Left cardiac atrium (tissue), 4 donors: ENCODE measurements around the gene PCBP3. TPM values are rescaled to one million over a fixed set of nuclear protein-coding genes. Genes with fewer than 3 reads are reported as not detected.

ENCODE experiments used
- ATAC-seq, 2 donors: fragments of 200-7000 bp; cut with Tn5 transposase; one replicate each; pipeline ENCODE4 v1.9.1; 2020; ENCODE audit warnings: mild to moderate bottlenecking in 2 of 2, moderate library complexity in 2 of 2
- DNase-seq: peaks from one replicate; pipeline ENCODE4 v3.0.0-alpha.2; 2020
- intact Hi-C, 2 donors: fragments of 100-400 bp; cut with DNase I; formaldehyde crosslinking; loops; one replicate each; pipeline versions ENCODE4 v1.14.1 to v1.15.1; 2022 to 2023
- total RNA-seq, 2 donors: library from RNA; stranded (reverse); fragmentation: NEBNext Ultra II Directional; extraction: Animal tissue kit (Norgen Biotek cat#: 25700); gene quantifications; one replicate each; pipeline ENCODE4 v1.2.1, GENCODE V29; 2021
- donor health status: DM: no; HTN: yes; CAD: no.
- donor health status: DM: no; HTN: yes; CAD: no; lungs with severe emphysema.
- donor health status: DM: yes; HTN: yes; CAD: no.
- donor health status: Dilated cardiomyopathy.

PCBP3 gene
- total RNA-seq, 2 donors from 2014 or later: 5.8 to 5.9 TPM

DNA sequence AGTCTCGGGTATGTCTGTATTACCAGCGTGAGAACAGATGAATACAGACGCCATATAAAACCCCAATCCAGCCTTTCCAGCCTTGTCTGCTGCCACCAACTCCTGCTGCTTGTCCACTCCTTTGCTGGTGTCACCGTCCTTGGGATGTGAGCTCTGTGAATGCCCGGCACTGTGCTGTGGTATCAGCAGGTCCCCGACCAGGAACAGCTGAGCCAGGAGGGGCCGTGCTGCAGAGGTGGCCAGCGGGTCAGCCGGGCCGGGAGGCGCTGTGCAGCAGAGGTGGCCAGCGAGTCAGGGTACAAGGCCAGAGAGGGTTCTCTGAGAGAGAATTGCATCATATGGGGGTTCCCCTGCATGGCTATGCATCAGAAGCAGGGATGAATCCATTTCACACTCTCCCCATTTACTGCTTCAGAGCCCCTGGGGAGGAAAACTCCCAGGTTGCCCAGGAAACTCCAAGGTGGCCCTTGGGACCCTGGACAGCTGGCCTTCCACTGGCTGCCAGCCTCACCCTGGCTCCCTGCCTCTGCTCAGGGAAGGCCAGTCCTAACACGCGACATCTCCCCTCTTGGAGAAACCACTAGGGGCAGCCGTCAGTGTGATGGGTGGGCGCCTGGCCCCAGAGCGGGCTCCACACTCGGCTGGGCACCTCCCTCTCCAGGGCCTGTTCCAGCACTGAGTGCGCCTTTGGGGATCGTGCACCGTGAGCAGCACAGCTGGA lies 215.7 kb downstream of the PCBP3 start:
- DNase-seq (no peak), ATAC-seq (no peak)
- intact Hi-C loops: no loop called here

- DNase-seq (no peak), ATAC-seq (no peak)
- intact Hi-C loops: no loop called here
Observed at GRCh38 chr21:45859762-45860357, 216.3 kb downstream of the PCBP3 start.

- DNase-seq (no peak), ATAC-seq (no peak)
- intact Hi-C loops: no loop called here
Observed at GRCh38 chr21:45860493-45861155, 217.1 kb downstream of the PCBP3 start.

DNA sequence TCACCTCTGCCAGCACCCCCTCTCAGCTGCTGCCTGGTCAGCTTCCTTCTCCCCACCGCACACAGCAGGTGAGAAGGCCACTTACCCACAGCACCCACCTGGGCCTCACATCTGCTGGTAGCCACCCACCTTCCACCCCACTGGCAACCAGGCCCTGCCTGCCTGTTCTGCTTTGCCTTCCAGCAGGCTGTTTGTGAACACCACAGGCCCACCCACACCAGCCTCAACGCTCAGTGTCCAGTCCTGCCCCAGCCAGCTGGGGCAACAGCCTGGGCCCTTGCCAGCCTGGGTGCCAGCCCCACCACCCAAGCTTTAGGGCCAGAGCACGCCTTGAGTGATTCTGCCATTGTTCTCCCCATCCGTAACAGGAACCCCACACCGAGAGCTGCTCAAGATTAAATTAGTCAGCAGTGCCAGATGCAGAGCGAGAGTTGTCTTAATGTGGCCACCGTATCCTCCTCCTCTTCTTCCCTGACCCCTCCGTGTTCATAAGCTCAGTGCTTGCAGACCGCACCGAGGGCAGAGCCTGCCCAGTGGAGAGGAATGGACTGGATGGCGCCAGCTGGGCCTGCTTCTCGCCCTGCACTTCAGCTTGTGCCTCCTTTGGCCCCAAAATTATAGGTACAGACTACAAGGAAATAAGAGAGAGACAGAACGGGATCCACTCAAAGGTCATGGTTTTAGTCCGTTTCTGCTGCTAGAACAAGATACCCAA lies 217.8 kb downstream of the PCBP3 start:
- DNase-seq: no peak

DNA sequence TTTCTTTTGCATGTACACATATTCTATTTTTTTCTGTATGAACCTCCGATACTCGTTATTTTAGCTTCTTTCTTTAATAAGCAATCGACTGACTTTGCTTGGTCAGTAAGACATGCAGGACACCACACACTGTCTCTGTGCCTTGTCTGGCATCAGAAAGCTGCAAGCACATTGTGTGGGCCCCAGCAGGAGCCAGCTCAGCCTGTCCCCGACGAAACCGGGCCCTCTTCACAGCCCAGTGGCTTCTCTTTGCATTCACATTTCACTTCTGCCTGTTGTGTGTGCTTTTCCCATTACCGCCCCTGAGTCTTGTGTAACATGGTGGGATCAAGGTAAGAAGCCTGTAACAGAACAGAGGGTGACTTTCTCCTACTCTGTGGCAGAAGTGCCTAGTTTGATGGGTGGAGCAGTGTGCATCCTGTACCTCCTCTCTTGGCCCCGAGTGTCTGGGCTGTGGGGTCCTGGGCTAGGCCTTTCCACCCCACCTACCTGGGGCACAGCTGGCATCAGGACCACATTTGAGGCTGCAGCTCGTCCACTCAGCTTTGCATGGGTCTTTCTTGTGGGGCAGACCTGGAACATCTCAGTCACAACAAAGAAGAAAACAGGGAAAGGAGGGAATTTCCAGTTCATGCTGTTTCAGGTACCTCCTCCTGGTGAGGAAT lies 219.2 kb downstream of the PCBP3 start:
- intact Hi-C loops: no loop called here
- ATAC-seq (no peak), DNase-seq (no peak)

More for the DNA sequence above, 217.8 kb downstream of the PCBP3 start:
- ATAC-seq: no peak
- intact Hi-C loops: no loop called here

GRCh38 chr21:45863267-45863666 lies 219.7 kb downstream of the PCBP3 start:
- intact Hi-C loops: no loop called here
- no peak for DNase-seq
- no peak for ATAC-seq

DNA sequence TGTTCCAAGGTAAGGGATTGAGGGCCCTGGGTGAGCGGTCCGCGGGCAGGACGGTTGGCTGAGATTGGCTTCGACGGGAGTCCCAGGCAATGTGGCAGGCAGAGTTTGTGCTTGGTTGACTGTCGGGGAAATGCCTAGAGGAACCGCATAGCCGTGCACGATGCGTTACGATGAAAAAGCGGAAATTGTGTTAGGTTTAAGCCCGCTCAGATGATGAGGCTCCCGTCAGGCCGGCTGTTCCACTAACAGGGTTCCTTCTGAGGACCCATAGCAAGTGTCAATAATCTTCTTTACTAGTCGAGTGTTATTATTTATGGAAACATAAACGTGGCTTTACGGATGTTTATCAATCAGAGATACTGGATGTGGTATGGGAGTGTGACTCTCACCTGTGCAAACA lies 220.2 kb downstream of the PCBP3 start:
- intact Hi-C loops: no loop called here
- DNase-seq: no peak
- no peak for ATAC-seq

DNA sequence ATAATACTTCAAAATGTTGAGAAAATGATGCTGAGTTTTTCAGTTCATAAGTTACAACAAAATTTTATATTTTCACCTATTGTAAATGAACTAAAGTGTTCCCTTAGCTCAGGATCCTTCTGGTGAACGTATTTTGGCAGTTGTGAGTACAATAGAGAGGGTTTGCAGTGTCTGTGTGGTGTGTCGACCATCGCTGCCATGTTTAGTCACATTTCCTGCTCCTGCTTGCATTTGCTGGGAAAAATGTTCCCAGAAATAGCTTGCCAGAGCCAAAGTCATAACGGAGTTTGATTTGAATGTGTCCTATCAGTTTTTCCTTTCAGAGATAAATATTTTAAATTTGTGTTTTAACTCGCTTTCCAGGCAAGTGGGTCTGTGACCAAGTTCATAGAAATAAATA lies 220.9 kb downstream of the PCBP3 start:
- DNase-seq: no peak
- intact Hi-C loops: no loop called here
- no peak for ATAC-seq

- ATAC-seq (no peak), DNase-seq (peak; percentile 14)
- intact Hi-C loops: no loop called here
Observed at GRCh38 chr21:45865106-45865835, 221.7 kb downstream of the PCBP3 start.

DNA sequence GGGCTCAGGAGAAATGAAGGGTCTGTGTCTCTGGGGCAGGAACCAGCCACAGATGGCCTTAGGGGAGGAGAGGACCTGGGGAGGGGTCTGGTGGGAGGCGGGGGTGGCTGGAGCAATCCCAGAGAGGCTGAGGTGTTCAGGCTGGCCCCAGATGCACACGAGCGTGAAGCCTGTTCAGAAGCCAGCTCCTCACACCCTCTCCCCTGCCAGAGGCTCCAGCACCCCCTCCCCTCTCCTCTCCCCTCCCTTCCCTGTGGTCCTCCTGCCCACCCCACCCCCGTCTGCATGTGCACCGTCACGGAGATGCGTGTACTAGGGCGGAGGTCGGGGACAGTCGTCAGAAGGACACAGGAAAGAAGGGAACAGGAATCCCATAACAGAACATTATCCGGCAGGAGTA lies 223.0 kb downstream of the PCBP3 start:
- DNase-seq (peak; percentile 11), ATAC-seq (no peak)
- intact Hi-C loops: no loop called here

GRCh38 chr21:45867041-45867666 lies 223.6 kb downstream of the PCBP3 start:
- DNase-seq: peak; percentile 18

DNA sequence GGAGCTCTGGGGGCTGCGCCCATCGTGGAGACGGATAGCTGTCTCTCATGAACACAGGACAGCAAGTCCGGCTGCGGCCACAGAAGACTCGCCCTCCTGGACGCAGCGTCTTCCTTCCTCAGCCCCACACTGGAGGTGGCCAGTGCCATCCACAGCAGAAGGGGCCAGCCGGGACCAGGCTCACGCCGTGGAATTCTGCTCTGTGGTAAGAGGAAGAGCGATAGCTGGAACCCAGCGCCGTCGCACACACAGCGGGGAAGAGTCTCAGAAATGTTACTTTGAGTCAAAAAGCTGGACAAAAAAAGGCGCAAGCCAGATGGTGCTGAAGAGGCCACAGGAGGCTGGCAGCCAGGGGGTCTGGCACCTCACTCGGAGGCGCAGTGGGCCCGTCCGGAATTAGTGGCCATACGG lies 224.2 kb downstream of the PCBP3 start:
- ATAC-seq (no peak), DNase-seq (peak; percentile 10)
- intact Hi-C loops: no loop called here

More at GRCh38 chr21:45867041-45867666, 223.6 kb downstream of the PCBP3 start:
- intact Hi-C loops: no loop called here
- no peak for ATAC-seq

DNA sequence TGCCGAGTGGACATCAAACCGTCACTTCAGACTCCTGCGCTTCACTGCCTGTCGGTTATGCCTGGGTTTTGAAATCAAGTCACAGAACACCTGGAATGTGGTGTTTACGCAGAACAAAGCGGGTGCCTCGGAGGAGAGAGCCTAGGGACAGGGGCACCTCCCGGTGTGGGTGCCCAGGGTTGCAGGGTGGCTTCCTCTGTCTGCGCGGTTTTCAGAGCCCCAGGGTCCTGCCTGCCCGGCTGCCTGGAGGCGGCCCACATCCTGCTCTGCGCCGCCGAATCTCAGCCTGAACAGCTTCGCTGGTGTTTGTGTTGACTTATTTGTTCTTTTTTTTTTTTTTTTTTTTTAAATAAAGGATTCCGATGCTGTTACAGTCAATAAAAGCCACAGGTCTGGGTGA lies 224.6 kb downstream of the PCBP3 start:
- intact Hi-C loops: no loop called here

DNA sequence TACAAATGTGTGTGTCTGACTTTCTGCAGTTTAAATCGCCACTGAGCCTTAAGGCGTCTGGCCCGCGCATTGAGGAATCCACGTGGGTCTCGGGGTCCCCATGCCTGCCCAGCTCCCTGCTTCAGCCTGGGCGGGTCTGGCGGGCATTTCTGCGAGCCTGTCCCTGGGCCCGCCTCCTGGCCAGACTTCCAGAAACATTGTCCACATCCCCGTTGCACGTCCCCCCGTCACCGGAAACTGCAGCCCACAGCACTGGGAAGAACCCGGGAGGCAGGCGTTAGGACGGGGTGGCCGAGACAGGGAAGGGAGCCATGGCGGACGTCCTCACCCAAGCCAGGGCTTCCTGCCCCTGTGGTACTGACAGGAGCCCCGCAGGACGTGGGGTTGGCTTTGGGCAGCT lies 225.0 kb downstream of the PCBP3 start:
- DNase-seq (peak; percentile 12), ATAC-seq (no peak)
- intact Hi-C loops: no loop called here

More for the DNA sequence above, 224.6 kb downstream of the PCBP3 start:
- no peak for ATAC-seq
- DNase-seq: peak; percentile 12

DNA sequence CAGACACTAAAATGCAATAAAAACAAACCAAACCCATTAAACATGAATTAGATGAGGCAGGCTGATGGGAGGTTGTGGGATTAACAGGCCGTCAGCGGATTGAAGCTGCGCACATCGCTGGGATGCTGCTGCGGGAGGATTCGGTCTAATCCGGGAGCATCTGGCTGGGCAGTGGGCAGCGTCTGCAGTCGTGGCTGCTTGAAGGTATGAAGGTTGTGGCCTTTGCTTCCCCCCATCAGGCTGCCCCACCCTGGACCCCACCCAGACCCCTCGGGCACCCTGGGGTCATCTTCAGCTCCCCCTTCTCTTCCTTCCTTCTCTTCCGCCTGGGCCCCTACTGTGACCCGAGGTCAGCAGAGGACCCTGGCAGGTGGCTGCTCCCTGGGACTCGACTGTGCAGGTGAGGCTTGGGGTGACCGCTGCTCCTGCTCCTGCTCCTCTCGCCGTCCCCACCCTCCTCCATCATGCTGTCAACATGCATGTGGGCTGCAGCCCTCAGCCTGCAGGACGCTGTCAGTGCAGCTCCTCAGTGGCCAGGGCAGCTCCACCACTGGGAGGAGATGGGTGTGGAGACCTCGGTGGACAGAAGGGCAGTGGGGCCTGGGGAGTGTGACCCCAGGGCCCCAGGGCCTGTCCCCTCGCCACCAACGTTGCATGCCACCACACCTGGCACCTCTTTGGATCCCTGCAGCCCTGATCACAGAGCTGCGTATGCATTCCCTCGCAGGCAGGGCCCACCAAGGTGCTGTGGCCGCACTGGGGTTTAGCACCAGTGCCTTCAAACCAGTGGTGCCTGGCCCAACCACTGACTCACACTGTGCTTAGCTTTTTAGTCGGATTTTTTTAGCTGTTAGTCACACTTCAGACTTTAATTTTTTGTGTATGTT lies 225.8 kb downstream of the PCBP3 start:
- ATAC-seq (no peak), DNase-seq (no peak)
- intact Hi-C loops: no loop called here

DNA sequence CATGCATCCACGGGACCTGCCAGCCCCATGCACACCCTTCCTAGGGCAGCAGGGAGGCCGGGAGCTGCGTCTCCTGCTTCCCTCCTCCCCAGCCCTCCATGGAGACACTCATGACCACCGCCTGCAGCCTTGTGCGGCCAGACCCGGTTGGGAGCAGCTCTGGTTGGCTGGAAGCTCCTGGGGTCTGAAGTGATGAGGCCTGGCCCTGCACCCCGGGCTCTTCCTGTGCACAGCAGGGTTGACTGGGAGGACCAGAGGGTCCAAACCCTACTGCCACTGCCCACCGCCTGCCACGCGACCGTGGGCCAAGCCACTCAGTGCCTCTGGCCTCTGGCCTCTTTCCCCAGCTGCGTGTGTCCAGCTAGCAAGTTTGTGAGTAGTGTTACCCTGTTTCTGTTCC lies 226.9 kb downstream of the PCBP3 start:
- DNase-seq: peak; percentile 3
- no peak for ATAC-seq
- intact Hi-C loops: no loop called here

- intact Hi-C loops: no loop called here
- no peak for ATAC-seq
- DNase-seq: peak; percentile 14
Observed at GRCh38 chr21:45870851-45871615, 227.5 kb downstream of the PCBP3 start.
